T-helper 1 cell treated with Interleukin-12 subunit alpha and Interleukin-12 subunit beta and Interleukin-4 antibody, amounts not matched to agents 30 μg/mL and 1 μg/mL, for 36 hours (primary cell): ENCODE data around the gene ZNF487.

Experiments
- H3K27ac Mint-ChIP-seq: one replicate; pipeline ENCODE4 v1.8.0; 2021; ENCODE audit warnings: mild to moderate bottlenecking, mixed read lengths
- H3K27me3 Mint-ChIP-seq: one replicate; pipeline ENCODE4 v1.8.0; 2021; ENCODE audit warnings: low read depth, mixed read lengths
- H3K36me3 Mint-ChIP-seq: one replicate; pipeline ENCODE4 v1.8.0; 2021; ENCODE audit warnings: low read depth, mixed read lengths
- H3K4me1 Mint-ChIP-seq: one replicate; pipeline ENCODE4 v1.8.0; 2021; ENCODE audit warnings: low read depth, mixed read lengths
- H3K4me3 Mint-ChIP-seq: one replicate; pipeline ENCODE4 v1.8.0; 2021; ENCODE audit warnings: mild to moderate bottlenecking, moderate library complexity, mixed read lengths
- H3K9me3 Mint-ChIP-seq: one replicate; pipeline ENCODE4 v1.8.0; 2021; ENCODE audit warnings: mixed read lengths

Gene ZNF487

GRCh38 chr10:43399320-43400310 is 37.3 kb upstream of the ZNF487 start:
- Mint-ChIP-seq H3K27ac (peak overlapping the region; percentile 81), H3K27me3 (no peaks in the 10 kb centered on the region), H3K36me3 (peaks cover 50% of the 10 kb centered on the region)

GRCh38 chr10:43401627-43402026 is 35.3 kb upstream of the ZNF487 start:
- Mint-ChIP-seq H3K4me1 (peaks cover 61% of the 10 kb centered on the region), H3K9me3 (no peaks in the 10 kb centered on the region), H3K27me3 (no peaks in the 10 kb centered on the region), H3K4me3 (peak overlapping the region; percentile 49), H3K36me3 (peaks cover 39% of the 10 kb centered on the region), H3K27ac (peak overlapping the region; percentile 34)

More at GRCh38 chr10:43399320-43400310, 37.3 kb upstream of the ZNF487 start:
- Mint-ChIP-seq H3K4me3 (peak overlapping the region; percentile 64), H3K4me1 (peaks cover 68% of the 10 kb centered on the region), H3K9me3 (no peaks in the 10 kb centered on the region)

GRCh38 chr10:43402176-43402575 is 34.7 kb upstream of the ZNF487 start:
- peaks cover 38% of the 10 kb centered on the region for H3K36me3 Mint-ChIP-seq
- H3K4me3 Mint-ChIP-seq: peak overlapping the region; percentile 49
- no peaks in the 10 kb centered on the region for H3K27me3 Mint-ChIP-seq
- H3K27ac Mint-ChIP-seq: peak overlapping the region; percentile 62
- H3K4me1 Mint-ChIP-seq: peaks cover 60% of the 10 kb centered on the region
- H3K9me3 Mint-ChIP-seq: no peaks in the 10 kb centered on the region

- peaks cover 35% of the 10 kb centered on the region for H3K36me3 Mint-ChIP-seq
Observed at GRCh38 chr10:43402880-43403452, 33.9 kb upstream of the ZNF487 start.

GRCh38 chr10:43403911-43404703 is 32.8 kb upstream of the ZNF487 start:
- Mint-ChIP-seq H3K27ac (peak overlapping the region; percentile 87), H3K4me3 (peak overlapping the region; percentile 89)

More at GRCh38 chr10:43402880-43403452, 33.9 kb upstream of the ZNF487 start:
- Mint-ChIP-seq H3K4me3 (peak overlapping the region; percentile 89), H3K9me3 (no peaks in the 10 kb centered on the region), H3K27ac (peak overlapping the region; percentile 62), H3K27me3 (no peaks in the 10 kb centered on the region), H3K4me1 (peaks cover 54% of the 10 kb centered on the region)

GRCh38 chr10:43404704-43405084 is 32.2 kb upstream of the ZNF487 start:
- H3K9me3 Mint-ChIP-seq: no peaks in the 10 kb centered on the region
- peaks cover 43% of the 10 kb centered on the region for H3K4me1 Mint-ChIP-seq
- H3K27ac Mint-ChIP-seq: peak overlapping the region; percentile 87
- peak overlapping the region; percentile 89 for H3K4me3 Mint-ChIP-seq
- peaks cover 36% of the 10 kb centered on the region for H3K36me3 Mint-ChIP-seq
- H3K27me3 Mint-ChIP-seq: no peaks in the 10 kb centered on the region

More at GRCh38 chr10:43403911-43404703, 32.8 kb upstream of the ZNF487 start:
- no peaks in the 10 kb centered on the region for H3K27me3 Mint-ChIP-seq
- H3K9me3 Mint-ChIP-seq: no peaks in the 10 kb centered on the region
- peaks cover 48% of the 10 kb centered on the region for H3K4me1 Mint-ChIP-seq
- peaks cover 38% of the 10 kb centered on the region for H3K36me3 Mint-ChIP-seq

GRCh38 chr10:43407148-43407575 is 29.7 kb upstream of the ZNF487 start:
- Mint-ChIP-seq H3K4me3 (peak overlapping the region; percentile 99), H3K9me3 (no peaks in the 10 kb centered on the region), H3K36me3 (peaks cover 33% of the 10 kb centered on the region), H3K27ac (peak overlapping the region; percentile 99), H3K4me1 (peaks cover 33% of the 10 kb centered on the region), H3K27me3 (no peaks in the 10 kb centered on the region)

- no peaks in the 10 kb centered on the region for H3K27me3 Mint-ChIP-seq
- peak overlapping the region; percentile 99 for H3K4me3 Mint-ChIP-seq
- H3K27ac Mint-ChIP-seq: peak overlapping the region; percentile 99
- no peaks in the 10 kb centered on the region for H3K9me3 Mint-ChIP-seq
- H3K36me3 Mint-ChIP-seq: peaks cover 31% of the 10 kb centered on the region
- peaks cover 28% of the 10 kb centered on the region for H3K4me1 Mint-ChIP-seq
Observed at GRCh38 chr10:43407576-43408330, 29.2 kb upstream of the ZNF487 start.

- peak overlapping the region; percentile 99 for H3K4me3 Mint-ChIP-seq
- peaks cover 25% of the 10 kb centered on the region for H3K36me3 Mint-ChIP-seq
- H3K9me3 Mint-ChIP-seq: no peaks in the 10 kb centered on the region
- peak overlapping the region; percentile 99 for H3K27ac Mint-ChIP-seq
- no peaks in the 10 kb centered on the region for H3K27me3 Mint-ChIP-seq
- H3K4me1 Mint-ChIP-seq: peaks cover 22% of the 10 kb centered on the region
Observed at GRCh38 chr10:43408331-43408709, 28.6 kb upstream of the ZNF487 start.

- Mint-ChIP-seq H3K4me3 (peak within 1 kb of the TSS; percentile 99), H3K27me3 (no peaks in the 10 kb centered on the region), H3K4me1 (peaks cover 20% of the 10 kb centered on the region), H3K9me3 (no peaks in the 10 kb centered on the region), H3K27ac (peak within 1 kb of the TSS; percentile 99), H3K36me3 (peaks cover 23% of the 10 kb centered on the region)
Observed at GRCh38 chr10:43408710-43409384, 28.1 kb upstream of the ZNF487 start, which contains the start of gene HNRNPF. Gene HNRNPF (minus strand): TSS chr10:43409186. CDS start chr10:43387884, 21,302 bp downstream.

- H3K4me3 Mint-ChIP-seq: peak overlapping the region; percentile 99
- peak overlapping the region; percentile 99 for H3K27ac Mint-ChIP-seq
- peaks cover 17% of the 10 kb centered on the region for H3K4me1 Mint-ChIP-seq
- H3K36me3 Mint-ChIP-seq: peaks cover 21% of the 10 kb centered on the region
- H3K9me3 Mint-ChIP-seq: no peaks in the 10 kb centered on the region
- H3K27me3 Mint-ChIP-seq: no peaks in the 10 kb centered on the region
Observed at GRCh38 chr10:43409385-43410109, 27.4 kb upstream of the ZNF487 start.

GRCh38 chr10:43410345-43410744 is 26.6 kb upstream of the ZNF487 start:
- Mint-ChIP-seq H3K4me1 (peaks cover 14% of the 10 kb centered on the region), H3K9me3 (no peaks in the 10 kb centered on the region), H3K4me3 (peak overlapping the region; percentile 99), H3K36me3 (peaks cover 17% of the 10 kb centered on the region), H3K27me3 (no peaks in the 10 kb centered on the region), H3K27ac (peak overlapping the region; percentile 99)

- Mint-ChIP-seq H3K27ac (no peak overlapping the region), H3K4me1 (peaks cover 14% of the 10 kb centered on the region), H3K9me3 (no peaks in the 10 kb centered on the region), H3K27me3 (no peaks in the 10 kb centered on the region), H3K36me3 (peaks cover 14% of the 10 kb centered on the region), H3K4me3 (no peak overlapping the region)
Observed at GRCh38 chr10:43411536-43411935, 25.4 kb upstream of the ZNF487 start.
